ENCODE measurements around the gene CHADL. TPM values are rescaled to one million over a fixed set of nuclear protein-coding genes. Genes with fewer than 3 reads are reported as not detected.
A peak's percentile ranks its signal among the peaks of the same experiment; 100 is the strongest.
"Not testable (repeated sequence)": the region's sequence is repeated elsewhere in the genome, so short reads cannot be mapped to it uniquely, and the experiment has no call there.

CHADL gene
- total RNA-seq, 1 donor from 2014 or later: 0.66 TPM

- no peak for DNase-seq (ENCODE audit: low read depth, low spot score)
These were observed 56.1 kb downstream of the CHADL start for GRCh38 chr22:41184679-41185078.

GRCh38 chr22:41181349-41182241, 59.1 kb downstream of the CHADL start:
- DNase-seq (ENCODE audit: low read depth, low spot score): peak; percentile 86

GRCh38 chr22:41180926-41181325, 59.8 kb downstream of the CHADL start:
- DNase-seq (ENCODE audit: low read depth, low spot score): no peak

GRCh38 chr22:41180362-41180761, 60.4 kb downstream of the CHADL start:
- DNase-seq (ENCODE audit: low read depth, low spot score): not testable (repeated sequence)

Other genes starting within 250 kb of the CHADL start
- 21.8 and 37.5 TPM in 2 replicates for gene EP300, start 148.3 kb downstream of the CHADL start, total RNA-seq
- gene L3MBTL2, start 35.6 kb downstream of the CHADL start, total RNA-seq: 30.2 and 42.8 TPM in 2 replicates
- 120 and 191 TPM in 2 replicates for gene RANGAP1, start 45.3 kb upstream of the CHADL start, total RNA-seq
- 63.9 and 108 TPM in 2 replicates for gene ZC3H7B, start 60.6 kb upstream of the CHADL start, total RNA-seq
- 2.7 and 4.0 TPM in 2 replicates for gene TEF, start 141.0 kb upstream of the CHADL start, total RNA-seq
- gene TOB2, start 205.9 kb upstream of the CHADL start, total RNA-seq: 17.1 and 25.4 TPM in 2 replicates
- 87.6 and 108 TPM in 2 replicates for gene PHF5A, start 227.8 kb upstream of the CHADL start, total RNA-seq
- 84.5 and 91.0 TPM in 2 replicates for gene ACO2, start 228.2 kb upstream of the CHADL start, total RNA-seq